ENCODE measurements around the gene TFR2.
A peak's percentile ranks its signal among the peaks of the same experiment; 100 is the strongest.

The TFR2 gene

DNA sequence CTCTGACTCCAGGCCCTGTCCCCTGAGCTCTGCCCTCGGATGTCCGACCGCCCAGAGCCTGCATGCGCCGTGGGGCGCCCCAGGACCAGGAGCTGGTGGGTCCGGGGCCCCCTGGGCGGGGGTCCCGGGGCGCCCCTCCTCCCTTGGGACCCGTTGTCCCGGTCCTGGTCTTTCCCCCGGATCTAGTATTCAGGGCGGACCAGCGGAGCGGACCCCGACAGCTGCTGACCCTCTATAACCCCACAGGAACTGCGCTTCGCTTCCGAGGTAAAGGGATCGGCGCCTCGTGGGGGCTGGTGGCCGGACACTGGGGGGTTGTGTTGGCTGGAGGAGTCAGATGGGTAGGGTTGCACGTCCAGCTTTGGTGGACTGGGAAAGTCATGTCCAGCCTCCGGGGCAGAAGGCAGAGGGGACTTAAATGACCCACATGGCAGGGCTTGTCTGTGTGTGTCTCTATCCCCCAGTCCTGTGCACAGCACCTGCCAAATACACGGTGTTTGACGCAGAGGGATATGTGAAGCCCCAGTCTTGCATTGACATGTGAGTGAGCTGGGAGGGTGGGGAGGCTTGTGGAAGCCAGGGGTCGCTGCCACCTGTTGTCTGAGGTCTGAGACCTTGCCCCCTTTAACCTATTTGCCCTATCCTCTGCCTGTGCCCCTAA, 28.5 kb downstream of the TFR2 start:
- DNase-seq (ENCODE audit: low spot score), result no peak

DNA sequence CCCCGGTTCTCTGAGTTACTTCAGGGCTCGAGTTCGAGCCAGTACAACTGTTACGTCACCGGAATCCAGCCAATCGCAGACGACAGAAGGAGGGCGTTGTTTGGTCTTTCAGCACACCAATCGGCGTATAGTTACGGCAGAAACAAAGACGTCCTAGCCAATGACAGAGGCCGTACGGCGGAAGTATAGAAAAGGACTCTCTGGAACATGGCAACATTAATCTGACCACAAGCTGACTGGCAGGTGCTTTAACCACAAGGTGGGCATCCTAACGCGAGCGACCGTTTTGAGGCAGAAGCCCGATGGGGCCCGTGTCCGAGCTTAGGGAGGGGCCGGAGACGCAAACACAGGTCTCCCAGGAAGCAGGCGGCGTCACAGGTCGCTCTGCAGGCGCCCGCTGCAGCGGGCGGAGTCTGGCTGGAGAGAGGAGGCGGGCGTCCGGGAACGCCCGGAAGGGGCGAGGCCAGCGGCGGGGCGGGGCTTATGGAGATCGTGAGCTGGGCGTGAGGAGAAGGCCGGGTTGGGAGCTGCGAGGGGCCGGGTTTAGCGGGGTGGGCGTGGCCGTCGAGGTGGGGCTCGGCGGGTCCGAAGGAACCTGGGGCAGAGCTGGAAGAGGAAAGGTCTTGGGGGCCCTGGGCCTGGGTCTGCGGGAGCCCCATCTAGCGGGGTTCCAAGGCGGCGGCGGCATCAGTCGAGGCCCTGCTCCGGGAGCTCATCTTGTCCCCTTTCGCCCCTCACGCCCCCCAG, 29.2 kb downstream of the TFR2 start, which contains the start of gene MOSPD3:
MOSPD3 (plus strand) TSS at position 558 of the 747 bp plus-strand sequence. CDS start 252 bp downstream, outside the sequence.
- DNase-seq (ENCODE audit: low spot score), result peak; percentile 98

DNA sequence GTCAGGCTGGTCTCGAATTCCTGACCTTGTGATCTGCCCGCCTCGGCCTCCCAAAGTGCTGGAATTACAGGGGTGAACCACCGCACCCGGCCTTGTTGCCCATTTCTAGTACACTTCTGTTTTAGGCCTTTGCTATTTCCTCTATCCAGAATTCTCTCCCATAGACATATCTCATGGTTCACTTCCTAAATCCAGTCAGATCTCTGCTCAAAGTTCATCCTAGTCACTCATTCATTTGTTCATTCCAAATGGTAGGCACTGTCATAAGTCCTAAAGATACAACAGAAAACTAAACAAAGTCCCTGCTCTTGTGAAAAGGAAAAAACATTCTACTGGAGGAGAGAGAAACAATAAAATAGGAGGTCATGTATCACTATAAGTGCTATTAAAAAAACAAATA, 31.4 kb downstream of the TFR2 start:
- no peak for DNase-seq (ENCODE audit: low spot score)

DNA sequence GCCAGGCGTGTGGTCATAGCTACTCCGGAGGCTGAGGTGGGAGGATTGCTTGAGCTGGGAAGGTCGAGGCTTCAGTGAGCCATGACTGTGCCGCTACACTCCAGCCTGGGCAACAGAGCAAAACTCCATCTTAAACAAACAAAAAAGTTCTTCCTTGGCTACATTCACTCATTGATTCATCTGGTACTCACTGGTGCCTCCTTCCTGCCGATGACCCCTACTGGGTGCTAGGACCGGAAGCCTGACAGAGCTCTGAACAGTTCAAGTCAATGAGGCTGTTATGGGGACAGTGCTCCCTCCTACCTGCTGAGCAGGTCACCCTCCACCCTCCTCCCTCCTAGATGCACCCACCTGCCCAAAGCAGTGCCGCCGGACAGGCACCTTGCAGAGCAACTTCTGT, 34.2 kb downstream of the TFR2 start:
- DNase-seq (ENCODE audit: low spot score), result no peak

DNA sequence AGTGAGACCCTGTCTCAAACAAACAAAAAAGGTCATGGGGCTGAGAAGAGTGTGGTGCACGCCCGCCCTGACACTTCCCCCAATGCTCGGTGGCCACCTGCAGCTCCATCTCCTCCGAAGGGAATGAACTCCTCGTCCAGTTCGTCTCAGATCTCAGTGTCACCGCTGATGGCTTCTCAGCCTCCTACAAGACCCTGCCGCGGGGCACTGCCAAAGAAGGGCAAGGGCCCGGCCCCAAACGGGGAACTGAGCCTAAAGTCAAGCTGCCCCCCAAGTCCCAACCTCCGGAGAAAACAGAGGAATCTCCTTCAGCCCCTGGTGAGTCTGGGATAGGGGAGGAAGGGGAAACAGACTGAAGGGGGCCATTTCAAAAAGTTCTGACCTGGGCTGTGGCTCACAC, 35.0 kb downstream of the TFR2 start:
- DNase-seq (ENCODE audit: low spot score), result no peak

DNA sequence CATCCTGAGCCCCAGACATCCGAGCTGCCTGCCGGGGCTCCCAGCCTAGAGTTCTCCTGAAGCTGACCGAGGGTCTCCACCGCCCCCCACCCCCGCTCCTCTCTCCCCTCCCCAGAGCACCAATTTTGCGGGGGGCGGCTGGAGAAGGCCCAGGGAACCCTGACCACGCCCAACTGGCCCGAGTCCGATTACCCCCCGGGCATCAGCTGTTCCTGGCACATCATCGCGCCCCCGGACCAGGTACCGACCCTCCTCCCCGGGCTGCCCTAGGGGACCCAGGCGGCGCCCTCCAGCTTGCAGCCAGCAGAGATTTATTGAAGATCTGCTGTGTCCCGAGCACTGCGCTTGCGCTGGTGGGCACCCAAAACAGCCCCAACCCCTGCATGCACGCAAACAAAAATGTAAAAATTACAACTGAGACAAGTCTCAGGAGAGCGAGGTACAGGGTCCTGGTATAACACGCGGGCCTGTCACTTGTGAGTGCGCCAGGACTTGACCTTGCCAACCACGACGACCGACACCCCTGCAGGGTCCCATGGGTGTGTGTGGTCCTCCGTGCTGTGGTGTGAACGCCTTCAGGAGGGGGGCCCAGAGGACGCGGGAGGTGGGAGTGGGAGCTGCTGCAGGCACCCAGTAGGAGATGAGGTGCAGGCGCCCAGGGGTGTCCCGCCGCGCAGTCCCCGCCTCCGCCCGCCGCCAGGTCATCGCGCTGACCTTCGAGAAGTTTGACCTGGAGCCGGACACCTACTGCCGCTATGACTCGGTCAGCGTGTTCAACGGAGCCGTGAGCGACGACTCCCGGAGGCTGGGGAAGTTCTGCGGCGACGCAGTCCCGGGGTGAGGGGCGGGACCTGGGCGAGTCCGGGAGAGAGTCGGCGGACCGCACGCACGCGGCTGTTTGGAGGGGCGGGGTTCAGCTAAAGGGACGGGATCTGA, 36.1 kb downstream of the TFR2 start:
- peak; percentile 55 for DNase-seq (ENCODE audit: low spot score)

DNA sequence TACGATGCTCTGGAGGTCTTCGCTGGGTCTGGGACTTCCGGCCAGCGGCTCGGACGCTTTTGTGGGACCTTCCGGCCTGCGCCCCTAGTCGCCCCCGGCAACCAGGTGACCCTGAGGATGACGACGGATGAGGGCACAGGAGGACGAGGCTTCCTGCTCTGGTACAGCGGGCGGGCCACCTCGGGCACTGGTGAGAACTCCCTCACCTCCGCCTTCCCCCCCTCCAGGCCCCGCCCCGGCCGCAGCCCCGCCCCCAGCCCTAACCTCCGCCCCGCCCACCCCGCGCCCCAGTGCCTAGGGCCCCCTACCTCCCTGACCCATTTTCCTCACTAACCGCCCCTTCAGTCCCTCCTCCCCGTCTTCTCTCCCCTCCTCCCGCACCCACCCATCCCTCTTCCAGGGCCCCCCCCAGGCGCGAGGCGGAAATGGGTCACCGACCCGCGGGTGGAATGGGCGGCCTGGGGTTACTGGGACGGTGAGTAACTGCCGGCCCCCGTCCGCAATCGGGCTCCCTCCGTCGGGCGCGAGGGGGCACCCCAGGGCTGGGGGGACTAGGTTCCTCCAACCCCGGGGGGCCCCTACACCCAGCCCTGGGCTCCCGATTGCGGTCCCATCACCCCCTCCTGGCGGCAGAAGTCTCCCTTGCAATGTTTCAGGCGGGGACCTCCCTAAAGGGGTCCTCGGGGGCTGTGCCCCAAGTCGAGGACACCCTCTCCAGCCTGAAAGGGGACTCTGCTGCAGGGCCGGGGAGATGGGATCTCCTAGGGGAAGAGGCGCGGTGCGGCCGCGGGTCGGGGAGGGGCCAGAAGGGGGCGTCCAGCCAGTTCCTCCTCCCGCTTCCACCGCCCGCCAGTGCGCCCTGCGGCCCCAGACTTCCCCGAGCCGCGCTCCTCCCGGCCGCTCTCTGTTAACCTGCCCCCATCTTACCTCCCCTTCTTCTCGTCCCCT, 37.0 kb downstream of the TFR2 start:
- DNase-seq (ENCODE audit: low spot score), result peak; percentile 82

DNA sequence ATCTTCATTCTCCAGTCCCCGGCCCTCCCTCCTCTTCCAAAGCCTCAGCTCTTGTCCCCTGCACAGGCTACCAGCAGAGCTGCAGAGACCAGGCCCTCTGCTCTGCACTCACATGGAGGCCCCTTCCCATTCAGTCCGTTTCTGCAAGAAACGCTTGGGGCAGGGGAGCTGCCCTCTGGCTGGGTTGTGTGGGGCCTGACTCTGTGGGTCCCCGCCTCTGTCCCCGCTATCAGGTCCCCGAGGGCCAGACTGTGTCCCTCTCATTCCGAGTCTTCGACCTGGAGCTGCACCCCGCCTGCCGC, 37.7 kb downstream of the TFR2 start:
- no peak for DNase-seq (ENCODE audit: low spot score)

DNA sequence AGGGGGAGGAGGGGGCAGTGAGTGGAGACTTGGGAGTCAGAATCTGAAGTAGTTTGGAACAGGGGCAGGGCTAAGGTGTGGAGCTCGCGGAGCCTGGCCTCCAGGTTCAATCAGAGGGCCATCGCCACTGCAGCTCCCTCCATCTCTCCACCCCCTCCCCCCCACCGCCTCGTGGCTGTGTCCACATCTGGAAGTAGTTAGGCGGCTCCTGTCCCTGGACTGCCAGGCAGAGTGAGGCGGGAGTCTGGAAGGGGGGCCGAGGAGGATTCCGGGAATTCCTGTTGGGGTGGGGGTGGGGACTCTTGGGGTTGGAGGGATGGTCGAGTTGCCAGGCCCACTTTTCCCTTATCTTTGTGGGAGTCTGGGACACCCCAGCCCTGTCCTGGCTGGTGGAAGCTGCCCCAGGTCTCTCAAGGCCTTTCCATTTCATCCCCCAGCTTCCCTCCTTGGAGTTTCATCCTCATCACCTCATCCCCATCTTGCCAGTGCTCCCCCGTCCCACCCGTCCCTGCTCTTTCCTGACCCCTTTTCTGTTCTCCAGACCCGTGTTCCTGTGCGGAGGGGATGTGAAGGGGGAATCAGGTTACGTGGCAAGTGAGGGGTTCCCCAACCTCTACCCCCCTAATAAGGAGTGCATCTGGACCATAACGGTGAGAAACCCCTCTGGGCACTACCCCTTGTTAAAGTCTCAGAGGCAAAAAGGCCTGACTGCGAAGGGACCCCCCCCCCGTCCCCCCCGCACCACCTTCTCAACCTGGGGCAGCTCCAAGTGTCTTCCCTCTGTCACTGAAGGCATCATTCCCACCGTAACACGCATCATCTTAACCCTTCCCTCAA, 38.2 kb downstream of the TFR2 start:
- no peak for DNase-seq (ENCODE audit: low spot score)

DNA sequence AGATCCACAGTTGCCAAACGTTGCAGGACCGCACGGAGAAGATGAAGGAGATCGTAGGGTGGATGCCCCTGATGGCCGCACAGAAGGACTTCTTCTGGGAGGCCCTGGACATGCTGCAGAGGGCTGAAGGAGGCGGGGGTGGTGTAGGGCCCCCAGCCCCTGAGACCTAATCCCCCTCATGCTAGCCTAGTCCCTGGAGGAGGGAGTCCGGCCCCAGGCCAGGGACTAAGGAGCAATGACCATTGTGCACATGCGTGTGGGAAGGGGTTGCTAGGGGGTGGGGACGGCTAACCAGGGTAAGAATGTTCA, 40.7 kb downstream of the TFR2 start:
- DNase-seq (ENCODE audit: low spot score), result no peak

DNA sequence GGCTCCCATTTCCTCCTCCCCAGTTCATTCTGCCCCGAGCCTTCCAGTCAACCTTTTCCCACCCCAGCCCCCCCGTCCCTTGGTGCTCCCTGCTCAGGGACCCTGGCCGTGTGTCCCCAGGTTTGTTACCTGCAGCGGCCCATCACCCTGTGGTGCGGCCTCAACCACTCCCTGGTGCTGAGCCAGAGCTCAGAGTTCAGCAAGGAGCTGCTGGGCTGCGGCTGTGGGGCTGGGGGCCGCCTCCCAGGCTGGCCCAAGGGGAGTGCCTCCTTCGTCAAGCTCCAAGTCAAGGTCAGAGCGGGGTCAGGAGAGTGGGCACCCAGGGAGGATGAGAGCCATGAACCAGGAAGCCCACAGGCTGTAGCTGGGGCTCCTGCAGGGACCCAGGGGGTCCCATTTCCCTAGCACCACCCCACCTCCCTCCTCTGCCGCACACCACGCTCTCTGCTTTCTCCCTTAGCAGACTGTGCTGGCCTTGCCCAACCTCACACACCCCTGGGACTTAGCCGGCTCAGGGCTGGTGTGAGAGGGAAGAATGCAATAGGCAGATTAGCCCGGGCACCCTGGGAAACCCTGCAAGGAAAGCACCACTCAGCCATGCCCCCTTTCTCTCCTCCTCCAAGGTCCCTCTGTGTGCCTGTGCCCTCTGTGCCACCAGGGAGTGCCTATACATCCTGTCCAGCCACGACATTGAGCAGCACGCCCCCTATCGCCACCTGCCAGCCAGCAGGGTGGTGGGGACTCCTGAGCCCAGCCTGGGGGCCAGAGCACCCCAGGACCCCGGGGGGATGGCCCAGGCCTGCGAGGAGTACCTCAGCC, 41.2 kb downstream of the TFR2 start:
- peak; percentile 53 for DNase-seq (ENCODE audit: low spot score)

DNA sequence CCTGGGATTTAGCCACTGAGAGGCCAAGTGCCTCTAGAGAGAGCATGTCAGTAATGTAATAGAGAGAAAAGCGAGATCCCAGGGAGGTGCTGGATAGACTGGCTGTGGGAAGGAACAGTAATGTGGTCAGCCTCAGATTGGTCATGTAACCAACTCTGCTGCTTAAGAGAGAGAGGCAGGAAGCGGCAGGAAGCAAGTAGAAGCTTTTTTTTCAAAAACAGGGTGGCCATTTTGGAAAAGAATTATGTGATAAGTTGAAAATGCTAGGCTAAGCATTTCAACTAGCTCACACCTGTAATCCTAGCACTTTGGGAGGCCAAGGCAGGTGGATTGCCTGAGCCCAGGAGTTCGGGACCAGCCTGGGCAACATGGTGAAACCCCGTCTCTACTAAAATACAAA, 42.9 kb downstream of the TFR2 start:
- DNase-seq (ENCODE audit: low spot score), result no peak

DNA sequence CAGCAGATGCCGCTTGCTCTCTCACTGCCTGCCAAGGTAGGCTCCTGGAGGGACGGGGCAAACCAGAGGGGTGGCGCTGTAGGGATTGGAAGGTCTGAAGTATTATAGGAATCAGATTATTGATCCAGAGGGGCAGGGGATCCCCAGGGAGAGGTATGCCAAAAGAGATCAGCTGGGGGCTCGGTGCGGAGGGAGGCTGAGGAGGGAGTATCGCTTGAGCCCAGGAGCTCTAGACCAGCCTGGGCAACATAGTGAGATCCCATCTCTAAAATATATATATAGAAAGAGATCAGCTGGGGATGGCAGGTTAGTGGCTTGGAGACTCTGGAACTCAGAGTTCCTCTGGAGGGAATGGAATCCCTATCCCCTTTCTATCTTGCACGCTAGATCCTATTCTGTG, 46.2 kb downstream of the TFR2 start:
- DNase-seq (ENCODE audit: low spot score), result no peak

DNA sequence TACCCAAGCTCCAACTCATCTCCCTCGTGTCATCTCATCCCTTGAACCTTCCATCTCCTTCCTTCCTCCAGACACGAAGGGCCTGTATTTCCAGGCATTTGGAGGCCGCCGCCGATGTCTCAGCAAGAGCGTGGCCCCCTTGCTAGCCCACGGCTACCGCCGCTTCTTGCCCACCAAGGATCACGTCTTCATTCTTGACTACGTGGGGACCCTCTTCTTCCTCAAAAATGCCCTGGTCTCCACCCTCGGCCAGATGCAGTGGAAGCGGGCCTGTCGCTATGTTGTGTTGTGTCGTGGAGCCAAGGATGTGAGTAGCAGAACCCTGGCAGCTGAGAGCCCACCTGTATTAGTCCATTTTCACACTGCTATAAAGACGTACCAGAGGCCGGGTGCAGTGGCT, 49.8 kb downstream of the TFR2 start:
- no peak for DNase-seq (ENCODE audit: low spot score)

DNA sequence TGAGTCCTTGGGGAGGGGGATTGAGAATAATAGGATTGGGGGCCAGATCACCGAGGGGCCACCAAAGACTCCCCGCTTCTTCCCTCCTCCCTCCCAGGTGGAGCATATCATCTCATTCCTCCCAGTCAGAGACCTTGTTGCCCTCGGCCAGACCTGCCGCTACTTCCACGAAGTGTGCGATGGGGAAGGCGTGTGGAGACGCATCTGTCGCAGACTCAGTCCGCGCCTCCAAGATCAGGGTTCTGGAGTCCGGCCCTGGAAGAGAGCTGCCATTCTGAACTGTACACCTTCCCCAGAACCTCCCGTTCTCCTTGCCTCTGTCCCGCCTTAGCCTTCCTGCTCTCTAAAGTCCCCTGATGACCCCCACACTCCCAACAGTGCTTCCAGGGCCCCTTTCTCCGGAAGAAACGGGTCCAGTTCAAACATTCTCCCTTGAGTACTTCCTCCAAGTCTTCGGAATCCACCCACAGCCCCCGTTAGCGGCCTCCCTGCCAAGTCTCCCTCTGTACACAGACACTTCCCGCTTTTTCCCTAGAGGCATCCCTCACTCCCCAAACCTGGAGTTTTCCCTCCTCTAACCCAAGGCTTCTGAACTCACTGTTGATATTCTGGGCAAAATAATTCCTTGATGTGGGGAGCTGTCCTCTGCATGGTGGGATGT, 51.1 kb downstream of the TFR2 start:
- DNase-seq (ENCODE audit: low spot score), result no peak

DNA sequence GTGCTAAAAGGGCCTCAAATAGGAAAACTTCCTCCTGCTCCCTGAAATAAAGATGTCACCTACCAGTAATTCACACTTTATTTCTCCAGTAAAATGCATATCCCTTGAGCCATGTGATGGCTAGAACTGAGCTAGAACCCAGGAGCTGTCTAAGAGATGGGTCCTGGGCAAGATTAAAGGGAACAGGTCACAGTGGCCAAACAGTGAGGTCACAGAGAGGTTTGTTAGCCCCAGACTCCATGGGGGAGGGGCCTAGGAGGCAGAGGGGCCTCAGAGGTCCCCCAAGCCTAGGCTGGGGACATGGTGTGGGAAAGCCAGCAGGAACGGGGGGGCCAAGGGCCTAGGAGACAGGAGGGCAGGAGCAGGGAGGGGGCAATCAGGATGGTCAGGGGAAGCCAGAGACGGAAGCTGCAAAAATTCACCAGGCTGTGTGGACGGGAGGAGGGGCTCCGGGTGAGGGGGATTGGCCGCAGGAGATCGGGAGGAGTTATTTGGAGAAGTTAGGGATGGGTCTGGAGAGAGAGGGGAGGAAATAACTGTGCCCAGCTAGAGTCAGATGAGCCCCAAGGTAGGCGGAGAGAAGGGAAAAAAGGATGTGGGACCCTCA, 51.9 kb downstream of the TFR2 start:
- DNase-seq (ENCODE audit: low spot score), result no peak

DNA sequence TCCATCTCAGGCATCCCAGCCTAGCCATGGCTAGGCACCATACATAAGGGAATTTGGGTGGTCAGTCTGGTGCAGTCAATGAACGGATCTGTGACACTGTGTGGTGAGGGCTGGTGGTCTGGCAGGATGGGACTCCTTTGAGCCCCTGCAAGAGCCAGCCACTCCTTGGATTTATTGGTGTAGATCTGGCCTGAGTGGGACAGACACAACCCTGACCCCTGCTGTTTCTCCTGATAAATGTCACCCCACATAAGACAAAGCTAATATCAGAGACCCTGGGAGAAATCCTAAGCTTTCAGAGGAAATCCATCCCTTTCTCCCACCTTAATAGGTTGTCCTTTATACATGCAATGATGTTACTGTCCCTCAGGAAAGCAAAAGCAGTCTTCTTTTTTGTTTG, 52.9 kb downstream of the TFR2 start:
- DNase-seq (ENCODE audit: low spot score), result no peak

DNA sequence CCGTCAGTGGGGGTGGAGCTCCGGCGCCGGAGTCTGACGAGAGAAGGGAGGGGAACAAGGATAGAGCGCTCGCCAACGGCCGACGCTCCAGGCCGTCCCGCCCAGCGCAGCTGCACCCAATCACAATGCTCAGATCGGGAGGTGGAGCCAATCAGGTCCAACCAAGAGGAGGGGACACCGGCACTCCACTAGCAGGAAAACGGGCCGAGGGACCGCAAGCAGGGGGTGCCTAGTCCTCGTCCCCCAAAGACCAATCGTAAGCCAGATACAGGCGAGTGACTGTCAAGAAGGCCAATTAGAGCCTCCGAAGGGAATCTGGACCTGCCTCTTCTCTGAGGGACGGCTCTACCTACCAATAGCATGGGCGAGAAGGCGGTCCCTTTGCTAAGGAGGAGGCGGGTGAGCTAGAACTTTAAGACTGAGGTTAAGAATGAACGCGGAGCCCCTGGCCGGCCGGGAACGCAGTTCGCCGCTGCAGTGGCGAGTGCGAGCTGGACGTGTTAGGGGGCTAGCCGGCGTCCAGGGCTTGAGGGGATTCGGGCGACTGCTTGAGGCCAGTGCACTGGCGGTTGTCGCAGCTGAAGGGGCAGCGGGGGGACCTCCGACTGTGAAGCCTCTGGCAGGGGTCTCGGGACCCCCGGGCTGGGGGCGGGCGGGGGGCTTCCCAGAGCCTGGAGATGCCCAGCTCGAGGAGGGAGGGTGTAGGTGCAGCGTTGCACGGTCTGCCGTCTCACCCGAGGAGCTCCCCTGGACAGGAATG, 54.9 kb downstream of the TFR2 start, which contains the start of gene FBXO24:
FBXO24 (plus strand) TSS at position 63 of the 760 bp plus-strand sequence; CDS start at position 361, 298 bp downstream.
- peak; percentile 98 for DNase-seq (ENCODE audit: low spot score)

Measured in D341Med (cell line).